GM19099 (cell line): Measurements from ENCODE around the gene KLK12.

Experiments used
- POLR2A ChIP-seq: IDR thresholded peaks from 3 replicates; pipeline ENCODE4 v1.6.1; 2011; ENCODE audit warnings: low read depth; ENCODE audit not compliant: insufficient read length; ENCODE audit errors: extremely low read depth

Gene KLK12

GRCh38 chr19:51027873-51028272 lies 6.9 kb downstream of the KLK12 start:
- TF ChIP-seq POLR2A: no peak

- TF ChIP-seq POLR2A: no peak
Observed at GRCh38 chr19:51027126-51027806, 7.5 kb downstream of the KLK12 start.

- TF ChIP-seq POLR2A: no peak
Observed at GRCh38 chr19:51026554-51026831, 8.3 kb downstream of the KLK12 start, which contains the start of gene KLK11. Gene KLK11 (minus strand): TSS chr19:51026616. CDS start chr19:51025631, 985 bp downstream.

DNA sequence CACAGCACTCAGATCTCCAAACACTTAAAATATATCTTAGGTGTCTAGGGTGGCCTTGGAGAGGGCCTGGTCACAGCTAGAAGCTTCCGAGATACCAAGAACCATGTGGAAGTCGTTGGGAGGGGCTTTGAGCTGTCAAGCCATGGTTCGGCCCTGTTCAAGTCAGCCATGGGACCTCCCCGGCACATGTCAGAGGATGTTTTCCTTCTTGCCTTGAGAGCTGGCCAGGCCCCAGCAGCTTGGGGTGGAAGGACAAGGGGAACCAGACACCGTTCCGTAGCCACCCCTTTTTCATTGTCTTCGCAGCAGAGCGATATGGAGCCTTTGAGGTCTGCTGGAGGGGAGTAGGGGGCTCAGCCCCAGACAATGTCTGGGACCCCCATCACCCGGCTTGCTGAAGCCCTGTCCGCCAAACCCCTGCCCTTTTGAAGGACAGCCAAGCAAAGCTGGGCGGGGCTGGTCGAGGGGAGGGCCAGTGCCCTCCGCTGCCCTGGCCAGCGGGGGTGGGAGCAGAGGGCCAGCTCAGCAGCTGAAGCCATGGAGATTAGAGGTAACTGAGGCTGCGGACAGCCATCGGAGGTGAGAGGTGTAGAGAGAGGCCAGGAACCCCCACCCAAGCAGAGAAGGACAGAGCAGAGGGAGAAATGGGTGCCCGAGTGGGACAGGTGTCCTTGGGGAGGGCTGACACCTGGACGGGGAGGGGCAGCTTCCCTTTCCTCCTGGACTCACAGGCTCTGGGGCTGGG lies 8.8 kb downstream of the KLK12 start:
- no peak for TF ChIP-seq POLR2A

DNA sequence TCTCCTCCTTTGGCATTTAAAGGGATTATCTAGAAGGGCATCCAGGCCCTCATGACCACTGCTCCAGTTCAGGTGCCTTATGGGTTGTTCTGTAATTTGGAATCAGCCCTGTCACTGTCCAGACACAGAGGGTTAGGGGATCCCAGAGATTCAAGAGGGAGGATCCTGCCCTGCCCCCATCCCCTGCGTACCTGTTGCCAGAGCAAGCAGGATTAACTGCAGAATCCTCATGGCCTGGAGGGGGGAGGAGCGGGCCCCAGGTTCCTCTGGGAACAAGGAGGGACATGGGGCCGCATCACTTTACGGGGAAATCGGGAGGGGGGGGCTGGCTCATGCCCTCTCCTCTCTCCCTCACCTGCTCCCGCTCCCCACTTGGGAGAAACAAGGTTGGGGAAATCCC lies 9.4 kb downstream of the KLK12 start:
- no peak for TF ChIP-seq POLR2A

GRCh38 chr19:51024924-51025323 lies 9.9 kb downstream of the KLK12 start:
- TF ChIP-seq POLR2A: no peak

DNA sequence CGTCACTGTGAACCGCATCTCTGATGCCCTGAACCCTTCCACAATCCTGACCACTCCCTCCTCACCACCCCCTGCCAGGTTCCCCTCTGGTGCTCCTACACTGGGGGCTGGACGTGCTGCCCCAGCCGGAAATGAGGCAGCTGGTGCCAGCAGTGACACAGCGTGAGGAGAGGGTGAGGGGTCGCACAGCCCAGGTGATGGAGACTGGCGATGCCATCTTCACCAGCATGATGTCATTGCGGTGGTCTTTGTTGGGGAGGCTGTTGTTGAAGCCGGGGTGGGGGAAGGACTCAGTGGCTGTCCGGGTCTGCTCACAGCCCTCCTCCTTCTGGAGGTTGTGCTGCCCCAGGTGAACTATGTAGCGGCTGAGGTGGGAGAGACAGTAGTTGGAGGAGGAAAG lies 10.9 kb downstream of the KLK12 start:
- TF ChIP-seq POLR2A: no peak

DNA sequence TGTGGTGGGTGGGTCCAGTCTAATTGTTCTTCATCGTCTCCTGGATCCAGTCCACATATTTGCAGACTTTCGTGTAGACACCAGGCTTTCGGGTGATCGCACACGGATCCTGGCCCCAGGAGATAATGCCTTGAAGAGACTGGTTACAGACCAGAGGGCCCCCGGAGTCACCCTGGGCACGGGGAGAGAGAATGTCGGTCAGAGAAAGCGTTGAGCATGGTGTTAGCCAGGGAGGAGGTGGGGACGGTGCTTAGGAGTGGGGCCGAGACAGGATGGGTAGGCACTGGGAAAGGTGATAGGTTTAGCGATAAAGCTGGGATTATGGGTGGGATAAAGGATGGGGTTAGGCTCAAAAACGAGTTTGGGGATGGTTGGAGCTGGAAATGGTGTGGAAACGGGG lies 12.3 kb downstream of the KLK12 start:
- no peak for TF ChIP-seq POLR2A

DNA sequence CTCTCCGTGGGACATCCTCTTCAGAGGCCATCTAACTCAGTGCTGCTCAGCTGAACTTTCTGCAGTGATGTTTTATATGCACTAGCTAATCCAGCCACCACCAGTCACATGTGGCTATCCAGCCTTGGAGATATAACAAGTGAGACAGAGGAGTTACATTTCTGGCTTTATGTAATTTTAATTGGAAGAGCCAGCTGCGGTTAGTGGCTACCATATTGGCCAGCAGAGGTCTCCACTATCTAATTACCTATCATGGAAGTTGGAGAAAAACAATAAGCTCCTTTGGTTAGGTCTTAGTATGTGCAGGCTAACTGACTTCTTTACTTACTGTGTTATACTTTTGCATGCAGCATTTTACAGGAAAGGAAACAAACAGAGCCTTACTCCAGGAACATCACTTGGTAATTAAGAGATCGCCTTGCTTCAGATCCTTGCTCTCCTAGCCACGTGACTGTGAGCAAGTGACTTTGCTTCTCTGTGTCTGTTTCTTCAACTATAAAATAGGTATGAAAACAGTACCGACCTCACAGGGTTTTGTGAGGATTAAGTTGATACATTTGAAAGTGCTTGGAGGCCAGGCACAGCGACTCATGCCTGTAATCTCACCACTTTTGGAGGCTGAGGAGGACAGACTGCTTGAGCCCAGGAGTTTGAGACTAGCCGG lies 13.7 kb downstream of the KLK12 start:
- no peak for TF ChIP-seq POLR2A

- no peak for TF ChIP-seq POLR2A
Observed at GRCh38 chr19:51019544-51019925, 15.3 kb downstream of the KLK12 start, which contains the start of gene KLK10. Gene KLK10 (minus strand): TSS chr19:51019709. CDS start chr19:51019130, 579 bp downstream.

DNA sequence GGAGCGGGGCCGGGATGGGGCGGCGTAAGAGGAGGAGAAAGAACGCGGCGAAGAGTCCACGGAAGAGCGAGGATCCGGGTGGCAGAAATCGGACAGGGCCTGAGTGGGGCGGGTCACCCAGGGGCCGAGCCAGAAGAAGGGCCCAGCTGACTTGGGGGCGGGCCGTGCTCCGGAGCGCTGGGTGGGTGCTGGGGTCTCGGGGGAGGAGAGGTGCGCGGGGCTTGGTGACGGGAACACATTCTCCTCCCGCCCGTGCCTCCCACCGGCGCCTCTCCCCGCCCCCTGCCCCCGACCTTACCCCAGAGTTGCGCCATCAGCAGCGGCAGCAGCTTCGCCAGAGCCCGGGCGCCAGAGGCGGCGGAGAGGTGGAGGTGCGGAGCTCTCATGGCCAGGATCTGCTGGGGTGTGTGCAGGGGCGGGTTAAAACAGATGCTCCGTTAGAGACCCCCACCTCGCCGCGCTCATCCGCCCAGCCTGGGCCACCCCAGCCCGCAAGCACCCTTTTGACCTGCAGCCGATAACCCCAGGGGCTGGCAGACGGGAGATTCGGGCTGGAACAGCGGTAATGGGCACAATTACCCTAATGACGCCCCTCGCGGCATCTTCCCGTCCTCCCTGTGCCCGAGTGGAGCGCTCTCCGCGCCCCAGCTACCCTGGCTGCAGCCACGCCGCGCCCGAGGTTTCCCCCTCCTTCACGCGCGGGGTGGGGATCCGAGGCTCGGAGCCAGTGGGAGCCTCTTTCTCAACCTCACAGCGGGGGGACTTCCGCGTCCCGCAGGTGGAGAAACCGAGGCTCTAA lies 15.9 kb downstream of the KLK12 start:
- no peak for TF ChIP-seq POLR2A

DNA sequence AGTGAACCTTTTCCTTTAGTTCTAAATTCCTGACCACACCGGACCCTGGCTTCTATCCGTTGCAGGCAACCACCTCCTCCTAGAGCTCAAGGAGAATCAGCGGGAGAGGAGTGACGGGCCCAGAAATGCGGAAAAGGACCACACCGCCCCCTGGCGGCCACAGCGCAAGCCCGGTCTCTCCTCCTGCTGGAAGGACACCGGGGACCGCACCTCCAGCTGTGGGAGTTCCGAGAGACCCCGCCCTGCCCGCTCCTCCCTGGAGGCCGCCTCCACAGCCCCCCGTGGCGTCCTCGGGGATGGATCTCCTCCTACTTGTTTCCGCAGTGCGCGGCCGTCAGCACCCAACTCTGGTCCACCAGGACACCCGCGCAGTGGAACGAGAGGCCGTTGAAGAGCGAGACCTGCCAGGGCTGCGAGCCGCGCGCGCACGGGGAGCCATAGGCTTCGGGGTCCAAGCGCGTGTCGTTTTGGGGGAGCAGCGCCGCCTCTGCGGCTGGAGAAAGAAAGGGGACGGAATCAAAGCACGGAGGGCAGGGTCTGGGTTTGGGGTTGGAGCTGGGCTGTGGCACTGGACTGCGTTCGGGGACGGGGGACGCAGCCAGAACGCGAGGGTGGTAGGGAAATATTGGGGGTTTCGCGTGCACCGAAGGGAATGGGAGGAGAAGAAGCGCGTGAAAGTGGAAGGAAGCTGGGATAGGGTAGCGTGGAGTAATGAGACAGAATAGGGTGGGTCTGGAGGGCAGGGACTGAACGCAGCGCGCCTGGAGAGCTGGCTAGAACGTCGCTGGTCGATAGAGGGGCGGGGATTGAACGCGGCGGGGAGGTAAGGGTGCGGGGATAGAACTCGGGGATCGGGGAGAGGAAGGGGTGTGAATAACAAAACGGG lies 17.8 kb downstream of the KLK12 start:
- no peak for TF ChIP-seq POLR2A

DNA sequence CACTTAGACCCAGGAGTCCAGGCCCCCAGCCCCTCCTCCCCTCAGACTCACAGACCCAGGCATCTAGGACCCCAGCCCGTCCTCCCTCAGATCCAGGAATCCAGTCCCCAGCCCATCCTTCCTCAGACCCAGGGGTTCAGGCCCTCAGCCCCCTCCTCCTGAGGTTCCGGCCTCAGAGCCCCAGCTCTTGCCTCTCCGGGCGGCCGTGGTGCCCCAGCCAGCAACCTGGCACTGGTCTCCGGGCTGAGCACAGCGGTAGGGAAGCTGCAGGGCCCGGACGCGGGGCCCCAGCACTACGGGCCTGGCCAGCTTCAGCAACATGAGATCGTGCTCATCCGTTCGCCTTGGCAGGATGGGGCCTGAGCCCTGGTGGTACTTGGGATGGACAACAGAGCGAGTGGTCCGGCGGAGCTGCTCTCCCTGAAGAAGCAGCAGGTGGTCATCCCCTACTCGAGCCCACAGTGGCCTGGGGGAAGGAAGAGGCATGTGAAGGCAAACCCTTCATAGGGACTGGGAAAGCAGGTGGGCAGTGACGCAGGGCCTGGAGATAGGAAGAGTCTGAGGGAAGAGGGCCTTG lies 19.0 kb downstream of the KLK12 start:
- TF ChIP-seq POLR2A: no peak

GRCh38 chr19:51014242-51014641 lies 20.6 kb downstream of the KLK12 start:
- TF ChIP-seq POLR2A: no peak
